Mucosa of rectum (tissue), 2 donors: ENCODE measurements around the gene TMEM19.
A peak's percentile ranks its signal among the peaks of the same experiment; 100 is the strongest.

Experiments
- H3K27ac ChIP-seq, 2 donors: one replicate each; pipeline ENCODE4 v1.7.0; 2013; ENCODE audit warnings: inconsistent platforms in 2 of 2, low read depth in 2 of 2, low read length in 2 of 2
- H3K27me3 ChIP-seq, 2 donors: one replicate each; pipeline ENCODE4 v1.7.0; 2013; ENCODE audit warnings: low read length in 2 of 2; ENCODE audit not compliant: control insufficient read depth in 2 of 2, insufficient read depth in 2 of 2
- H3K36me3 ChIP-seq, 2 donors: one replicate each; pipeline ENCODE4 v1.7.0; 2013; ENCODE audit warnings: low read length in 2 of 2; ENCODE audit not compliant: control insufficient read depth in 2 of 2, insufficient read depth in 2 of 2
- H3K4me1 ChIP-seq, 2 donors: one replicate each; pipeline ENCODE4 v1.7.0; 2013; ENCODE audit warnings: low read length in 2 of 2, mild to moderate bottlenecking in 1 of 2; ENCODE audit not compliant: control insufficient read depth in 2 of 2, insufficient read depth in 2 of 2
- H3K4me3 ChIP-seq, 2 donors: one replicate each; pipeline ENCODE4 v1.7.0; 2013; ENCODE audit warnings: low read length in 2 of 2
- H3K9ac ChIP-seq, 2 donors: one replicate each; pipeline ENCODE4 v1.7.0; 2013; ENCODE audit warnings: low read length in 2 of 2, low read depth in 1 of 2, mild to moderate bottlenecking in 1 of 2
- H3K9me3 ChIP-seq, 2 donors: one replicate each; pipeline ENCODE4 v1.7.0; 2013; ENCODE audit warnings: low read length in 2 of 2; ENCODE audit not compliant: control insufficient read depth in 2 of 2
- donor health status: healthy.
- donor health status: Normal muscosa, but diverticular disease.

The TMEM19 gene

DNA sequence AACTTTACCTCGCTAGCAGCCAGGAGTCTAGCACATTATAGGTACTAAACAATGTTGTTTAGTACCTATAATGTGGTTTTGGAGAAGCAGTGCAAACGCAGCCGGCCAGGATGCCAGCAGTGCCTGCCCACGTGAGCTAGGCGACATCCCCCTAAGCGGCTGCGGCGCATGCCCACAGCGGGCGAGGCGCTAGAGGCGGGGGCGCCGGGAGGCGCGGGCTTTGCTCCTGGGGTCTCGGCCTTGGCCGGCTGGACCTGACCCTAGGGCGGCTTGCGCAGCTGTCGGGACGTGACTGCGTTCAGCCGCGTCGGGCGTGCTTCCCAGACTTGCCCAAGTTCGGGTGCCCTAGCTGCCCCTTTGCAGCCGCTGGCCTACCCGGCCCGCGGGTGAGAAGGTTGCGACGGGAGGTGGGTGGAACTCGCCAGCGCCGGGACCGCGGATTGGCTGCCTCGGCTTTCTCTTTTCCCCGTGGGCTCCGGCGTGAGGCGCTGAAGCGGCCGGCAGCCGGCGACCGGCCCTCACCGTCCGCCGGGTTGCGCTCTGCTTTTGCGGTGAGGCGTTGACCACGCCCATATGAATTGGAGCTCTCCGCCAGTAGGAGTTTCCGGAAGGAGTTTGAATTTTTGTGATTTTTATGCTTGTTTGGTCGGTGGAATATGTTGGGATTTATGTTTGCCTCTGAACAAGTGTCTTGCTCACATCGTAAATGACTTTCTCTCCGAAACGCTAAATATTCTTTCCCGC, at the start of gene TMEM19:
TSS of gene TMEM19 (plus strand) at position 169 of the 744 bp plus-strand sequence. CDS start 599 bp downstream, outside the sequence.
- peak within 1 kb of the TSS; percentile 90 to 94 for H3K4me3 ChIP-seq
- H3K9me3 ChIP-seq, result no peaks in the 10 kb centered on the region
- peaks cover 0 to 14% of the 10 kb centered on the region in 2 donors for H3K4me1 ChIP-seq
- H3K9ac ChIP-seq, result peak within 1 kb of the TSS; percentile 84 to 90
- H3K27ac ChIP-seq, result peak within 1 kb of the TSS; percentile 92 to 96
- no peaks in the 10 kb centered on the region for H3K36me3 ChIP-seq
- H3K27me3 ChIP-seq, result no peaks in the 10 kb centered on the region

DNA sequence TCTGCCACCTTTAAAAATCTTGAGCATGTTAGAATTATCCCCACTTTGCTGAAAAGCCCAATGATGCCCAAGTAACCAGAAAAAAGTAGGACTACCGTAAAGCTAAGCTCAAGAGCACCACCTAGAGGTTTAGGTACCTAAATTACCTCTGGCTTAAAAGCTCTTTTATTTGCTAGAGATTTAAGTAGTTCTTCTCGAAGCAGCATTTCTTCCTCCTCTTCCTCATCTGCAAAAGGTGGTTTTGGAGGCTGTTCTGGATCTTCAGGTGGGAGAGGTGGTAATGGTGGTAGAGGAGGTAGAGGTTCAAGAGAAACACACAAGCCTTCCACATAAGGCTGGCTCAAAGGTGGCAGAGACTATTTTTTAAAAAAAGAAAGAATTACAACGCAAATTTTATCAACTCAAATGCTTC, 49.2 kb upstream of the TMEM19 start:
- Histone ChIP-seq H3K9me3 (no peaks in the 10 kb centered on the region), H3K36me3 (peaks cover 70 to 79% of the 10 kb centered on the region in 2 donors), H3K4me1 (no peaks in the 10 kb centered on the region), H3K27me3 (no peaks in the 10 kb centered on the region), H3K27ac (no peak overlapping the region), H3K9ac (no peak overlapping the region), H3K4me3 (no peak overlapping the region)

DNA sequence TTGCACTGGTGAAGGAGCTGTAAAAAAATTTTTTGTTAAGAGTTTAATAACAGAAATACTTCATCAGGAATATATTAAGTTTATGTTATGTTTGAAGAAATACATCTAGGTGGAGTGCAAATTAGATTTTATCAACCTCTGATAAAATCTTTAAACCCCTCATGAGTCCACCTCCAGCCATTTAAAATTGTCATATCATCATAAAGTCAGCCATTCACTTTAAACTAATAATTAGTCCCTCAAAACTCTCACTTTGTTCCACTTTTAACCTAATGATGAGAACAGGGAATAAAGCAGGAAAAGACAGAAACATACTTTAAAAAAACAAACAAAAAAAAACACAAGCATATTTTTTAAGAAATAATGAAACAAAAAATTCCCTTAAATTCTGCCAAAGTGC, 47.4 kb upstream of the TMEM19 start:
- Histone ChIP-seq H3K36me3 (peaks cover 67 to 76% of the 10 kb centered on the region in 2 donors), H3K27me3 (no peaks in the 10 kb centered on the region), H3K27ac (no peak overlapping the region), H3K9me3 (no peaks in the 10 kb centered on the region), H3K4me3 (no peak overlapping the region), H3K9ac (no peak overlapping the region), H3K4me1 (no peaks in the 10 kb centered on the region)

- Histone ChIP-seq H3K36me3 (peaks cover 68 to 76% of the 10 kb centered on the region in 2 donors), H3K9me3 (no peaks in the 10 kb centered on the region), H3K27me3 (no peaks in the 10 kb centered on the region), H3K4me3 (no peak overlapping the region), H3K4me1 (no peaks in the 10 kb centered on the region), H3K9ac (no peak overlapping the region), H3K27ac (no peak overlapping the region)
Measured at GRCh38 chr12:71639341-71639760, 46.5 kb upstream of the TMEM19 start.

DNA sequence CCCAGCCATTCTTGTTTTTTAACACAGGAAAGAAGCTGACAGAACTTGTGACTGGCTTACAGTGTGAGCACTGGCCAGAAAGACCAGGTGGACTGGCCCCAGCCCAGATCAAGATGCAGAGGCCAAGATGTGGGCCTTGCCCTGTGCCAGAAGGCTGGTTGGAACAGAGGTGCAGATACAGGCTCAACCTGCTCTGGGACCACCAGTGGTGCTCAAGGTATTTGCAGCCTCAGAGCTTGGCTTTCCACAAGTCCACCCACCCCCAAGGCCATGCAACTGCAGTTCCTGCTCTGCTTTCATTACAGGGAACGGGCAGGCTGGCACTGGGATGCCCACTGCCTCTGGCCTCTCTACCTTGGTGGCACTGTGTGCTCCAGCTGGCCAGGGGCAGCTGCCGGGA, 45.6 kb upstream of the TMEM19 start:
- H3K27ac ChIP-seq, result no peak overlapping the region
- no peak overlapping the region for H3K9ac ChIP-seq

GRCh38 chr12:71641390-71641789, 44.5 kb upstream of the TMEM19 start:
- H3K36me3 ChIP-seq, result peaks cover 62 to 70% of the 10 kb centered on the region in 2 donors
- H3K4me1 ChIP-seq, result no peaks in the 10 kb centered on the region
- no peak overlapping the region for H3K9ac ChIP-seq
- no peak overlapping the region for H3K27ac ChIP-seq
- no peak overlapping the region for H3K4me3 ChIP-seq
- no peaks in the 10 kb centered on the region for H3K9me3 ChIP-seq
- H3K27me3 ChIP-seq, result no peaks in the 10 kb centered on the region

More for the DNA sequence above, 45.6 kb upstream of the TMEM19 start:
- H3K4me3 ChIP-seq, result no peak overlapping the region
- no peaks in the 10 kb centered on the region for H3K9me3 ChIP-seq
- no peaks in the 10 kb centered on the region for H3K4me1 ChIP-seq
- no peaks in the 10 kb centered on the region for H3K27me3 ChIP-seq
- H3K36me3 ChIP-seq, result peaks cover 63 to 73% of the 10 kb centered on the region in 2 donors

- H3K9ac ChIP-seq, result no peak overlapping the region
- H3K27ac ChIP-seq, result no peak overlapping the region
- H3K9me3 ChIP-seq, result no peaks in the 10 kb centered on the region
- no peaks in the 10 kb centered on the region for H3K4me1 ChIP-seq
- no peak overlapping the region for H3K4me3 ChIP-seq
- H3K27me3 ChIP-seq, result no peaks in the 10 kb centered on the region
- peaks cover 63 to 69% of the 10 kb centered on the region in 2 donors for H3K36me3 ChIP-seq
Measured at GRCh38 chr12:71642264-71642663, 43.6 kb upstream of the TMEM19 start.

DNA sequence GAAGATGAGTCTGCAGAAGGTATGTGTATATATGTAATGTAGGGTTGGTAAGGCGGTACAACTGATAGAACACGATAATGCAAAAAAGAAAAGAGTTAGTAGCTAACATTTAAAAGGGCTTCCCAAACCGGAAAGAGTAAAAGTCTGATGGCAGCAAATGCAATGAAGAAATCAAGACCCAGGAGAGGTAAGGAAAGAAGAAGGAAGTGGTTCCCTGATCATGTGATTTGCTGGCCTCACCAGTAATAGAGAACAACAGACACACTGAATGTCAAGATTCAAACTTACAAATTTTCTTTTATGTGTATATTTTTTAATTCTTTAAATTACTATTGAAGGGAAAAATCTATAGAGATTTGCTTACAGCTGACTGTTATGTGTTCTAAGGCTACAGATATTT, 40.6 kb upstream of the TMEM19 start:
- Histone ChIP-seq H3K9ac (no peak overlapping the region), H3K36me3 (peaks cover 53 to 66% of the 10 kb centered on the region in 2 donors), H3K9me3 (no peaks in the 10 kb centered on the region), H3K27ac (no peak overlapping the region), H3K4me3 (no peak overlapping the region), H3K4me1 (no peaks in the 10 kb centered on the region), H3K27me3 (no peaks in the 10 kb centered on the region)

GRCh38 chr12:71646512-71646911, 39.4 kb upstream of the TMEM19 start:
- Histone ChIP-seq H3K27ac (no peak overlapping the region), H3K9me3 (no peaks in the 10 kb centered on the region), H3K4me3 (no peak overlapping the region), H3K4me1 (no peaks in the 10 kb centered on the region), H3K9ac (no peak overlapping the region), H3K27me3 (no peaks in the 10 kb centered on the region), H3K36me3 (peaks cover 45 to 59% of the 10 kb centered on the region in 2 donors)

GRCh38 chr12:71648537-71648936, 37.3 kb upstream of the TMEM19 start:
- Histone ChIP-seq H3K4me1 (no peaks in the 10 kb centered on the region), H3K9ac (no peak overlapping the region), H3K27ac (no peak overlapping the region)

More at GRCh38 chr12:71648537-71648936, 37.3 kb upstream of the TMEM19 start:
- Histone ChIP-seq H3K36me3 (peaks cover 36 to 49% of the 10 kb centered on the region in 2 donors), H3K9me3 (no peaks in the 10 kb centered on the region), H3K4me3 (no peak overlapping the region), H3K27me3 (no peaks in the 10 kb centered on the region)
